HL-60 (cell line): ENCODE measurements around the gene TBCD.

Experiments
- DNase-seq, 2 experiments: peaks; one replicate each; pipeline ENCODE4 v3.0.0-alpha.2; 2010 to 2020; ENCODE audit warnings: low read depth in 1 of 2, low spot score in 1 of 2
- H3K27ac ChIP-seq: fragments of 250-450 bp; sonication (Bioruptor Pico); replicated peaks from 2 replicates; pipeline ENCODE4 v1.5.1; 2020; ENCODE audit warnings: mild to moderate bottlenecking, moderate library complexity
- H3K27me3 ChIP-seq: fragments of 250-450 bp; sonication (Bioruptor Pico); 2 replicates; pipeline ENCODE4 v1.5.1; 2021; ENCODE audit warnings: mild to moderate bottlenecking, moderate library complexity; ENCODE audit not compliant: insufficient read depth, poor library complexity, severe bottlenecking
- H3K4me3 ChIP-seq: replicated peaks from 2 replicates; pipeline ENCODE4 v1.5.1; 2011; ENCODE audit warnings: mild to moderate bottlenecking, control low read depth, low read length; ENCODE audit not compliant: insufficient read depth
- GABPA ChIP-seq: IDR thresholded peaks from 2 replicates; pipeline ENCODE4 v1.6.1; 2012; ENCODE audit warnings: low read depth
- POLR2AphosphoS5 ChIP-seq: IDR thresholded peaks from 2 replicates; pipeline ENCODE4 v1.6.1; 2012; ENCODE audit warnings: low read depth
- SPI1 ChIP-seq: IDR thresholded peaks from 2 replicates; pipeline ENCODE4 v1.6.1; 2012; ENCODE audit warnings: low read depth, mild to moderate bottlenecking, borderline replicate concordance
- TF ChIP-seq, protein P1 (sequence below): IDR thresholded peaks from one replicate; pipeline ENCODE4 v1.5.1; 2011; ENCODE audit warnings: low read length, control low read depth, inconsistent platforms; ENCODE audit not compliant: insufficient read depth
- TF ChIP-seq, protein P2 (sequence below): IDR thresholded peaks from 2 replicates; pipeline ENCODE4 v1.6.1; 2012; ENCODE audit warnings: low read depth; ENCODE audit not compliant: insufficient replicate concordance

The TBCD gene

GRCh38 chr17:82793974-82794630 is 42.2 kb downstream of the TBCD start:
- Histone ChIP-seq H3K4me3 (no peak overlapping the region), H3K27ac (no peak overlapping the region), H3K27me3 (no peaks in the 10 kb centered on the region)
- DNase-seq = no peak
- no peak for TF ChIP-seq GABPA
- TF ChIP-seq SPI1 = no peak
- TF ChIP-seq, protein P1, sequence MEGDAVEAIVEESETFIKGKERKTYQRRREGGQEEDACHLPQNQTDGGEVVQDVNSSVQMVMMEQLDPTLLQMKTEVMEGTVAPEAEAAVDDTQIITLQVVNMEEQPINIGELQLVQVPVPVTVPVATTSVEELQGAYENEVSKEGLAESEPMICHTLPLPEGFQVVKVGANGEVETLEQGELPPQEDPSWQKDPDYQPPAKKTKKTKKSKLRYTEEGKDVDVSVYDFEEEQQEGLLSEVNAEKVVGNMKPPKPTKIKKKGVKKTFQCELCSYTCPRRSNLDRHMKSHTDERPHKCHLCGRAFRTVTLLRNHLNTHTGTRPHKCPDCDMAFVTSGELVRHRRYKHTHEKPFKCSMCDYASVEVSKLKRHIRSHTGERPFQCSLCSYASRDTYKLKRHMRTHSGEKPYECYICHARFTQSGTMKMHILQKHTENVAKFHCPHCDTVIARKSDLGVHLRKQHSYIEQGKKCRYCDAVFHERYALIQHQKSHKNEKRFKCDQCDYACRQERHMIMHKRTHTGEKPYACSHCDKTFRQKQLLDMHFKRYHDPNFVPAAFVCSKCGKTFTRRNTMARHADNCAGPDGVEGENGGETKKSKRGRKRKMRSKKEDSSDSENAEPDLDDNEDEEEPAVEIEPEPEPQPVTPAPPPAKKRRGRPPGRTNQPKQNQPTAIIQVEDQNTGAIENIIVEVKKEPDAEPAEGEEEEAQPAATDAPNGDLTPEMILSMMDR = no peak
- no peak for TF ChIP-seq POLR2AphosphoS5
- TF ChIP-seq, protein P2, sequence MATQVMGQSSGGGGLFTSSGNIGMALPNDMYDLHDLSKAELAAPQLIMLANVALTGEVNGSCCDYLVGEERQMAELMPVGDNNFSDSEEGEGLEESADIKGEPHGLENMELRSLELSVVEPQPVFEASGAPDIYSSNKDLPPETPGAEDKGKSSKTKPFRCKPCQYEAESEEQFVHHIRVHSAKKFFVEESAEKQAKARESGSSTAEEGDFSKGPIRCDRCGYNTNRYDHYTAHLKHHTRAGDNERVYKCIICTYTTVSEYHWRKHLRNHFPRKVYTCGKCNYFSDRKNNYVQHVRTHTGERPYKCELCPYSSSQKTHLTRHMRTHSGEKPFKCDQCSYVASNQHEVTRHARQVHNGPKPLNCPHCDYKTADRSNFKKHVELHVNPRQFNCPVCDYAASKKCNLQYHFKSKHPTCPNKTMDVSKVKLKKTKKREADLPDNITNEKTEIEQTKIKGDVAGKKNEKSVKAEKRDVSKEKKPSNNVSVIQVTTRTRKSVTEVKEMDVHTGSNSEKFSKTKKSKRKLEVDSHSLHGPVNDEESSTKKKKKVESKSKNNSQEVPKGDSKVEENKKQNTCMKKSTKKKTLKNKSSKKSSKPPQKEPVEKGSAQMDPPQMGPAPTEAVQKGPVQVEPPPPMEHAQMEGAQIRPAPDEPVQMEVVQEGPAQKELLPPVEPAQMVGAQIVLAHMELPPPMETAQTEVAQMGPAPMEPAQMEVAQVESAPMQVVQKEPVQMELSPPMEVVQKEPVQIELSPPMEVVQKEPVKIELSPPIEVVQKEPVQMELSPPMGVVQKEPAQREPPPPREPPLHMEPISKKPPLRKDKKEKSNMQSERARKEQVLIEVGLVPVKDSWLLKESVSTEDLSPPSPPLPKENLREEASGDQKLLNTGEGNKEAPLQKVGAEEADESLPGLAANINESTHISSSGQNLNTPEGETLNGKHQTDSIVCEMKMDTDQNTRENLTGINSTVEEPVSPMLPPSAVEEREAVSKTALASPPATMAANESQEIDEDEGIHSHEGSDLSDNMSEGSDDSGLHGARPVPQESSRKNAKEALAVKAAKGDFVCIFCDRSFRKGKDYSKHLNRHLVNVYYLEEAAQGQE = no peak

DNA sequence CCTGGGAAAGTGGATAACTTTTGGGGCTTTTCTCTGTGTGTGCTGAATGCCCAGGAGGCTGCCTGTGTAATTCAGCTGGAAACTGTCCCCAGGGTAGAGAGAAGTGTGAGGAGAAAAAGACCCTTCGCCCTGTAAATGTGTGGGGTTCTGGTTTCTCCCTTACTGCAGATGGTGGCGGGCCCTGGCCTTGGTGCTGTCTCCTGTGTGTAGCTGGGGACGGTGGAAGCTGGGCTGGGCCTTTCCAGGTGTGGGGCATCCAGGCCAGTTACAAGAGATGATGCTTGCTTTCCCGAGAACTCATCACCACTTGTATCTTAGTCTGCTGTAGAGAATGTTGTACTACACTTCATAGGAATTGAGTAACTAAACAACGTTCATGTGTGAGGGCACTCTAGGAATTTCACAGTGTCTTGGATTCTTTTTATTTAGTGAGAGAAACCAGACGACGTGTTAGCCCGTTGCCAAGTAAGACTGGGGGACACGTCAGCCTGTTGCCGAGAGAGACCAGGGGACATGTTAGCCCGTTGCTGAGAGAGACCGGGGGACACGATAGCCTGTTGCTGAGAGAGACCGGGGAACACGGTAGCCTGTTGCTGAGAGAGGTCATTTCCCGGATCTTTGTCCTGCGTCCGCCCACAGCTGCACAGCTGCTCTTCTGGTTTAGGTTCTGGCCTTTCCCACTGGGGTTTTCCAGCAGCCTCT is 43.1 kb downstream of the TBCD start:
- Histone ChIP-seq H3K27ac (no peak overlapping the region), H3K4me3 (no peak overlapping the region), H3K27me3 (no peaks in the 10 kb centered on the region)
- DNase-seq = no peak
- TF ChIP-seq SPI1 (no peak), POLR2AphosphoS5 (no peak), GABPA (no peak)
- TF ChIP-seq, protein P1 = no peak
- TF ChIP-seq, protein P2 = no peak

- no peak overlapping the region for H3K27ac ChIP-seq
- H3K27me3 ChIP-seq = no peaks in the 10 kb centered on the region
- no peak for DNase-seq
- no peak overlapping the region for H3K4me3 ChIP-seq
- TF ChIP-seq, protein P2 = no peak
- TF ChIP-seq POLR2AphosphoS5 (no peak), GABPA (no peak), SPI1 (no peak)
- TF ChIP-seq, protein P1 = no peak
Observed at GRCh38 chr17:82795615-82796014, 43.8 kb downstream of the TBCD start.
